ENCODE data around the gene BCL11A. TPM values are rescaled to one million over a fixed set of nuclear protein-coding genes. Genes with fewer than 3 reads are reported as not detected.

Gene BCL11A
- total RNA-seq, 4 donors from 2014 or later: 0.16 to 2.0 (median 0.41) TPM

DNA sequence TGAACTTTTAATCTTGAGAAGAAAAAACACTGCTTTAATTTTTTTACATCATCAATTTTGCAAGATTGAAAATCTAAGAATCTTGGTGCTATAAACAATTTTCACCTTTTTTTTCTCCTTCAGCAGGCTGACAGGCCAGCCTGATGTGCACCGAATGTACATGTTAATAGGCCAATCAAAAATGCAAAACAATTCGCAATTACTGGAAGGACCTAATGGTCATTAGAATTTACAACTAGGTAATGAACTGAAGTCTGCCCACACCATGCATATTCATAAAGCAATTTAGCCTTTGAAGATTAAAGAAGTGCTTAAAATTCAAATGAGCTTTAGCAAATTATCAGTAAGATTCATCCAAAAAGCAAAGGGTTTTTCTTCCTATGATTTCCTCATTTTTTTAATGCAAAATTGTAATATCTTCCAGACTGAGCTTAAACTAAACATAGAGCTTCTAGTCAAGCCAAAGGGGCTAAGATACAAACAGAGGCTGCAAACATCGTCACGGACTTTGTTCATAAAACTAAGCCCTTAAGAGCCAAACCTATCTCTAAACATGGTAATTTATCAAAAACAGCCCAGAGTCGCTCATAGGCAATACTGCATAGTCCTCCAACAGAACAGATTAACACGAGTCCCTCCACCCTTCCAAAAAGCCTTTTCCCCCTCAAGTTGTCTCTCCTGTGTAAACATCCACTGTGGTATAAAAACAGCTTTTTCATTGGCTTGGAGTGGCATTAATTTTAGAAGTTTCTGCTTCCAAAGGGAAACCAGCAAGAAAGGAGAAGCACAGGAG lies 18.4 kb downstream of the BCL11A start:
- TF ChIP-seq, protein P1, sequence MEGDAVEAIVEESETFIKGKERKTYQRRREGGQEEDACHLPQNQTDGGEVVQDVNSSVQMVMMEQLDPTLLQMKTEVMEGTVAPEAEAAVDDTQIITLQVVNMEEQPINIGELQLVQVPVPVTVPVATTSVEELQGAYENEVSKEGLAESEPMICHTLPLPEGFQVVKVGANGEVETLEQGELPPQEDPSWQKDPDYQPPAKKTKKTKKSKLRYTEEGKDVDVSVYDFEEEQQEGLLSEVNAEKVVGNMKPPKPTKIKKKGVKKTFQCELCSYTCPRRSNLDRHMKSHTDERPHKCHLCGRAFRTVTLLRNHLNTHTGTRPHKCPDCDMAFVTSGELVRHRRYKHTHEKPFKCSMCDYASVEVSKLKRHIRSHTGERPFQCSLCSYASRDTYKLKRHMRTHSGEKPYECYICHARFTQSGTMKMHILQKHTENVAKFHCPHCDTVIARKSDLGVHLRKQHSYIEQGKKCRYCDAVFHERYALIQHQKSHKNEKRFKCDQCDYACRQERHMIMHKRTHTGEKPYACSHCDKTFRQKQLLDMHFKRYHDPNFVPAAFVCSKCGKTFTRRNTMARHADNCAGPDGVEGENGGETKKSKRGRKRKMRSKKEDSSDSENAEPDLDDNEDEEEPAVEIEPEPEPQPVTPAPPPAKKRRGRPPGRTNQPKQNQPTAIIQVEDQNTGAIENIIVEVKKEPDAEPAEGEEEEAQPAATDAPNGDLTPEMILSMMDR (IDR thresholded peaks at IDR 0.05; ENCODE audit: low read depth): no peak

DNA sequence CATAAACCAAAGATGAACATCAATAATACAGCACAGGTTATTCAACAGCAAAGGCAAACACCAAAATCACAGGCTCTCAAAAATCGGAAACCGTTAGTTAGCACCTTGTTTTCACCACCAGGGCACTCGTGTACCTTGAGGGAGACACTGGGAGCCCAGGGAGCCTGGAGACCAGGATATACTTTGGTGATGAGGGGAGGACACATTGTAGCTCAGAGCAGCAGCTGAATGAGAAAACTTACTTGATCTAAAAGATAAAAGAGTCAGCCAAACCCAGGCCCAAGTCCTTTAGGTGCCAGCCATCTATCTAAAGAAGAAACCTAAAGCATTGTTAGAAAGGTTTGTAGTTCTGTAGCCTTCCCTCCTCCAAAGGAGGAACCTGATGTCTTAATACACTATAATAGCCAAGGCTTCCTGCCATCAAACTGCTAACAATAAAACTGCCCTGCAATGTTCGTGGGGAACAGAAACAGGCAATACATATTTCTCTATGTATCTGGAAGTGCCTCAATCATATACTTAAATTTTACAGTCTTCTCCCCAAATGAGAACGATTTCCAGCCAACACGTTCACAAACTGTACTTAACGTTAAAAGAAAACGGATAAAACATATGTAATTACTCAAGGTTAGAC lies 19.3 kb downstream of the BCL11A start:
- TF ChIP-seq, protein P1 (IDR thresholded peaks at IDR 0.05; ENCODE audit: low read depth): no peak

DNA sequence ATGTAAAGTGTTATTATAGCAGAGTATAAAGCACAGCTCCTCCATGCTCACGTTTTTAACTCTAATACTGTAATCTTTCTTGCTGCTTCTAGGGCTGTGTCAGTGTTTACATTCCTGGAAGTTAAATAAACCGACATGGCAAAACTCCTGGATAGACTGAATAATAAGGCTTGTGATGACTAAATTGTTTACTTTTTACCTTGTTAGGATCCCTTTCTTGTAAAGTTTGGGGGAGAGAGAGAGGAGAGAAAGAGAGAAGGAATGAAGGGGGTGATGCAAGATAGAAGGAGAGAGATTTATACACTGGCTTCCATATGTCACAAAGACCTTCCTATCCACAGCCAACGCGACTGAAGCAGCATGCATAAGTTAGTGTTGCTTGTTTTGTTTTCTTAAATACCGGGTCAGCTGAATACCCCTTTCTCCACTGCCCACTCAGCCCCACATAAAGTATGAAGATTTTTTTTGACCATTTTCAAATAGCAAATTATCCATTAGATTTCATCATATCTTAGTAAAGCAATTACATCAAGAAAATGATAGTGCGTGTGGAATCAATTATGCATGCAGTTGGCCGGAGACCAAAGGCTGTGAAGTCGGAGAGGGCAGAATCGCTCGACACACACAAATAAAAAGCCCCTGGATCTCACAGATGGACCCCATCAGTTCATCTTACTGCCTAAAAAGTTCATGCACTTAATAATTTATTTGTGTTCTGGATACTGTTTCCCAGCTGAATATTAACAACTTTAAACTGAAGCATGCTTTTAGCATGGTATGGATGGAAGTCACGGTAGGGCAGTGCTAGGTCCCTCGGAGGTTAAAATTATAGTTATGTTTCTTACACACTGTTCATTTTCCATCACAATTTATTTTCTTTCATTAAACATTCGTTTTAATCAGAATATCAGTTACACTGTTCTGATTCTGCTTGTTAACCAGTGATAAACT lies 20.1 kb downstream of the BCL11A start:
- TF ChIP-seq, protein P1 (IDR thresholded peaks at IDR 0.05; ENCODE audit: low read depth): no peak

DNA sequence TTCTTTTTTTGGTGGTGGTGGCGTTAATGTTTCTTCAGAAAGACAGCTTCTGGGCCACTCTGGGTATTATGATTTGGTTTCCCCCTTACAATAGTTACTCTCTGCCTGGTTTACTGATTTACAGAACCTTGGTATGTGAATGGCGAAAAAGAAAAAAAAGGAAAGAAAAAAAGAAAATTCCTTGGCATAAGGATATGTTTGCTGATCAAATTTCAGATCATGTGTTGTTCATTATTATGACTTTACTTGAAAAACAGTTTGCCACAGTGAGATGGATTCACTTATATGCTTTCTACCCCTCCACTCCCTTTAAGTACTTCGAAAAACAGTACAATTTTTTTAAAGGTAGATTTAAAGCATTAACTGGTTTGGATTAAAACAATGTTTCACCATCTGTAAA lies 21.0 kb downstream of the BCL11A start:
- TF ChIP-seq, protein P1 (IDR thresholded peaks at IDR 0.05; ENCODE audit: low read depth): no peak

DNA sequence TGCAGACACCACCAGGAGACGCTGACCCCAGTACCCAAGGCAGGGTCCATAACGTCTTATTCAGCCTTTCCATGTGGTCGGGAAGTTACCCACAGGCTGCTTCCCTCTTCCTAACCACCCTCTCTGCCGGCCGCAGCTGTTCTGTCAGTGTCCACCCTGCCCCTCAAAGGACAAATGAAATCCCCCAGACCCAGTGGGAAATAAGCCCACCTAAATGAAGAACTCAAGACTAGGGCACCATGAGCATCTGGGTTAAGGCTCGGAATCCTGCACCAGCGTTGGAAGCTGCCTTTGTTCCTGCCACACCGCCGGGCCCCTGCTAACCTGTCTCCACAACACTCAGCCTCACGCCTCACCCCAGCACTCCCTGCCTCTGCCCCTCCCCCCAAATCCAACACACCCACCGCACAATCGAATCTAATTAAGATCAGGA lies 21.7 kb downstream of the BCL11A start:
- TF ChIP-seq, protein P1 (IDR thresholded peaks at IDR 0.05; ENCODE audit: low read depth): no peak

DNA sequence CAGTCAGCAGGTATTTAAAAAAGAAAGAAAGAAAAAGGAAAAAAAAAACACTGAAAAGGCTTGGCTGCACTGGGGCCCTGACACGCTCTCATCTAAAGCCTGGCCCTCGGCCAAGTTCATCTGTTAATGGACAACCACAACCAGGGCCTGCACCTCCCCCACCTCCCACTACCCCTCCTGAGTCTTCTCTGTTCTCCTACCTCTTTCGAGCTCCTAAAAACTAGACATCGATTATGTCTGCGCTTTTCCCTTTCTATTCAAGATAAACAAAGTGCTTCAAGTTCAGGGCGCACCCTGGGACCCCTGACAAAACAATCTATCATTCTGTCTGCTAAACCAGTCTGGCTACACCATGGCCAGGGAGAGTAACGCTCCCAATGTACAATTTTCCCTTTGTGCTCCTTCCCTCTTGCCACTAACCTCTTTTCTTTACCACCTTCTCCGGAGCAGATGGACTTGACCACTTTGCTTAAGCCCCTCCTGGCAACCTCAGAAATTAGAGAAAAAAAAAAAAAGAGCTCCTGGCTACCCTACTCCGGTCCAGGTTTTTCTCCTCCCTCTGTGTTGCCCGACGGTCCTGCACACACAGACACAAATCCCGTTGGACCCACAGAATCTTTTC lies 22.7 kb downstream of the BCL11A start:
- TF ChIP-seq, protein P1 (IDR thresholded peaks at IDR 0.05; ENCODE audit: low read depth): no peak
